Natural killer cell treated with Interleukin-12 subunit alpha and Interleukin-12 subunit beta and Interleukin-15 and Interleukin-18, amount 100 ng/mL, for 72 hours (primary cell): ENCODE data around the gene SULT1A3. TPM values are rescaled to one million over a fixed set of nuclear protein-coding genes. Genes with fewer than 3 reads are reported as not detected.
"Not testable (repeated sequence)": the region's sequence is repeated elsewhere in the genome, so short reads cannot be mapped to it uniquely, and the experiment has no call there.

Experiments used
- ATAC-seq, 2 donors: fragments of 150-1000 bp; cut with Tn5 transposase in 1 of 2; sonication (Bioruptor Pico), chemical (Tn5 transposase) in 1 of 2; 2 replicates each; pipeline ENCODE4 v1.10.0; 2021
- DNase-seq: peaks from one replicate; pipeline ENCODE4 v3.0.0; 2022; ENCODE audit warnings: low spot score
- H3K27ac Mint-ChIP-seq, 2 donors: 1 replicate in 1 of 2; 2 replicates in 1 of 2; pipeline ENCODE4 v1.8.0; 2022; ENCODE audit warnings: mixed read lengths in 2 of 2, mild to moderate bottlenecking in 1 of 2, moderate library complexity in 1 of 2
- H3K27me3 Mint-ChIP-seq, 2 donors: 1 replicate in 1 of 2; 2 replicates in 1 of 2; pipeline ENCODE4 v1.8.0; 2022; ENCODE audit warnings: mixed read lengths in 2 of 2
- H3K36me3 Mint-ChIP-seq: one replicate; pipeline ENCODE4 v1.8.0; 2022; ENCODE audit warnings: mixed read lengths
- H3K4me1 Mint-ChIP-seq, 2 donors: 1 replicate in 1 of 2; 2 replicates in 1 of 2; pipeline ENCODE4 v1.8.0; 2022; ENCODE audit warnings: low read depth in 2 of 2, mixed read lengths in 2 of 2, mild to moderate bottlenecking in 1 of 2
- H3K4me3 Mint-ChIP-seq: one replicate; pipeline ENCODE4 v1.8.0; 2022; ENCODE audit warnings: mixed read lengths
- H3K9me3 Mint-ChIP-seq: 2 replicates; pipeline ENCODE4 v1.8.0; 2022; ENCODE audit warnings: mixed read lengths
- total RNA-seq, 2 donors: library from RNA; stranded (reverse); gene quantifications; one replicate each; pipeline ENCODE4 v1.2.3, GENCODE V29; 2022

The SULT1A3 gene
- total RNA-seq, result 10 to 100 TPM; 19.1 to 46.7 TPM

- H3K4me1 Mint-ChIP-seq, DNase-seq, H3K27me3 Mint-ChIP-seq, H3K27ac Mint-ChIP-seq, H3K9me3 Mint-ChIP-seq, H3K4me3 Mint-ChIP-seq, H3K36me3 Mint-ChIP-seq, ATAC-seq: not testable (repeated sequence)
These were observed at the start of gene SULT1A3 for GRCh38 chr16:30199049-30199448. Gene SULT1A3 (plus strand): TSS chr16:30199255. CDS start chr16:30200729, 1,474 bp downstream.

GRCh38 chr16:30151091-30151490 is 48.0 kb upstream of the SULT1A3 start:
- H3K36me3 Mint-ChIP-seq, result peaks cover 6% of the 10 kb centered on the region
- H3K4me1 Mint-ChIP-seq, result no peaks in the 10 kb centered on the region
- no peaks in the 10 kb centered on the region for H3K27me3 Mint-ChIP-seq
- peaks cover 3% of the 10 kb centered on the region for H3K9me3 Mint-ChIP-seq
- no peak for ATAC-seq
- no peak for DNase-seq
- H3K4me3 Mint-ChIP-seq, result no peak overlapping the region
- no peak overlapping the region for H3K27ac Mint-ChIP-seq

- Mint-ChIP-seq H3K36me3 (peaks cover 6% of the 10 kb centered on the region), H3K4me1 (no peaks in the 10 kb centered on the region), H3K27ac (no peak overlapping the region), H3K27me3 (no peaks in the 10 kb centered on the region), H3K9me3 (peaks cover 3% of the 10 kb centered on the region), H3K4me3 (no peak overlapping the region)
- ATAC-seq (no peak), DNase-seq (no peak)
These were observed 46.5 kb upstream of the SULT1A3 start for GRCh38 chr16:30152517-30152916.

- Mint-ChIP-seq H3K9me3 (no peaks in the 10 kb centered on the region), H3K4me1 (no peaks in the 10 kb centered on the region), H3K27me3 (no peaks in the 10 kb centered on the region), H3K27ac (no peak overlapping the region), H3K4me3 (no peak overlapping the region), H3K36me3 (no peaks in the 10 kb centered on the region)
- no peak for ATAC-seq
- DNase-seq, result no peak
These were observed 43.9 kb upstream of the SULT1A3 start for GRCh38 chr16:30155188-30155587.

- no peak overlapping the region for H3K27ac Mint-ChIP-seq
- H3K27me3 Mint-ChIP-seq, result no peaks in the 10 kb centered on the region
- H3K4me3 Mint-ChIP-seq, result no peak overlapping the region
- no peaks in the 10 kb centered on the region for H3K9me3 Mint-ChIP-seq
- DNase-seq (no peak), ATAC-seq (no peak)
- peaks cover under 1 to 7% of the 10 kb centered on the region in 2 donors for H3K4me1 Mint-ChIP-seq
- no peaks in the 10 kb centered on the region for H3K36me3 Mint-ChIP-seq
These were observed 41.8 kb upstream of the SULT1A3 start for GRCh38 chr16:30157214-30157613.

GRCh38 chr16:30163538-30163937 is 35.5 kb upstream of the SULT1A3 start:
- Mint-ChIP-seq H3K4me1 (peaks cover 25 to 34% of the 10 kb centered on the region in 2 donors), H3K4me3 (no peak overlapping the region), H3K27me3 (no peaks in the 10 kb centered on the region), H3K9me3 (no peaks in the 10 kb centered on the region), H3K36me3 (no peaks in the 10 kb centered on the region), H3K27ac (no peak overlapping the region)
- DNase-seq (no peak), ATAC-seq (no peak)

- Mint-ChIP-seq H3K27ac (peak overlapping the region; percentile 53 to 77), H3K4me3 (peak overlapping the region; percentile 47), H3K36me3 (no peaks in the 10 kb centered on the region), H3K4me1 (peaks cover 25 to 34% of the 10 kb centered on the region in 2 donors), H3K9me3 (no peaks in the 10 kb centered on the region), H3K27me3 (no peaks in the 10 kb centered on the region)
- peak; percentile 69 to 72 for ATAC-seq
- DNase-seq, result no peak
These were observed 32.7 kb upstream of the SULT1A3 start for GRCh38 chr16:30166202-30166902.

- not testable (repeated sequence) for H3K27ac Mint-ChIP-seq, DNase-seq, ATAC-seq, H3K36me3 Mint-ChIP-seq, H3K9me3 Mint-ChIP-seq, H3K4me3 Mint-ChIP-seq, H3K27me3 Mint-ChIP-seq
- peaks cover 24 to 26% of the 10 kb centered on the region in 2 donors for H3K4me1 Mint-ChIP-seq
These were observed 30.3 kb upstream of the SULT1A3 start for GRCh38 chr16:30168746-30169145.

- not testable (repeated sequence) for H3K27me3 Mint-ChIP-seq, ATAC-seq, H3K27ac Mint-ChIP-seq, DNase-seq, H3K4me3 Mint-ChIP-seq, H3K9me3 Mint-ChIP-seq, H3K36me3 Mint-ChIP-seq
- peaks cover 24 to 26% of the 10 kb centered on the region in 2 donors for H3K4me1 Mint-ChIP-seq
These were observed 29.6 kb upstream of the SULT1A3 start for GRCh38 chr16:30169416-30169815.

- not testable (repeated sequence) for ATAC-seq, H3K36me3 Mint-ChIP-seq, H3K4me3 Mint-ChIP-seq, H3K27me3 Mint-ChIP-seq, H3K9me3 Mint-ChIP-seq, H3K27ac Mint-ChIP-seq, DNase-seq
- peaks cover 20 to 21% of the 10 kb centered on the region in 2 donors for H3K4me1 Mint-ChIP-seq
These were observed 28.9 kb upstream of the SULT1A3 start for GRCh38 chr16:30170145-30170544.

GRCh38 chr16:30173054-30173453 is 26.0 kb upstream of the SULT1A3 start:
- Mint-ChIP-seq H3K27ac (no peak overlapping the region), H3K4me1 (peaks cover 0 to 2% of the 10 kb centered on the region in 2 donors), H3K36me3 (no peaks in the 10 kb centered on the region), H3K4me3 (no peak overlapping the region), H3K27me3 (no peaks in the 10 kb centered on the region), H3K9me3 (no peaks in the 10 kb centered on the region)
- ATAC-seq (no peak), DNase-seq (no peak)

- not testable (repeated sequence) for DNase-seq, ATAC-seq, H3K4me3 Mint-ChIP-seq, H3K27me3 Mint-ChIP-seq, H3K36me3 Mint-ChIP-seq, H3K27ac Mint-ChIP-seq, H3K4me1 Mint-ChIP-seq, H3K9me3 Mint-ChIP-seq
These were observed 22.2 kb upstream of the SULT1A3 start for GRCh38 chr16:30176876-30177275.

- Mint-ChIP-seq H3K9me3 (no peaks in the 10 kb centered on the region), H3K36me3 (no peaks in the 10 kb centered on the region), H3K4me1 (peaks cover 10 to 11% of the 10 kb centered on the region in 2 donors), H3K4me3 (no peak overlapping the region), H3K27me3 (no peaks in the 10 kb centered on the region), H3K27ac (no peak overlapping the region)
- ATAC-seq (no peak), DNase-seq (no peak)
These were observed 19.9 kb upstream of the SULT1A3 start for GRCh38 chr16:30179195-30179594.

GRCh38 chr16:30179931-30180330 is 19.1 kb upstream of the SULT1A3 start:
- ATAC-seq (no peak), DNase-seq (no peak)
- no peak overlapping the region for H3K4me3 Mint-ChIP-seq
- peaks cover 10 to 17% of the 10 kb centered on the region in 2 donors for H3K4me1 Mint-ChIP-seq
- H3K27ac Mint-ChIP-seq, result no peak overlapping the region
- H3K36me3 Mint-ChIP-seq, result peaks cover 6% of the 10 kb centered on the region
- H3K27me3 Mint-ChIP-seq, result no peaks in the 10 kb centered on the region
- no peaks in the 10 kb centered on the region for H3K9me3 Mint-ChIP-seq

- Mint-ChIP-seq H3K27ac (no peak overlapping the region), H3K9me3 (no peaks in the 10 kb centered on the region), H3K36me3 (peaks cover 7% of the 10 kb centered on the region), H3K4me3 (no peak overlapping the region), H3K27me3 (no peaks in the 10 kb centered on the region), H3K4me1 (peaks cover 10 to 18% of the 10 kb centered on the region in 2 donors)
- no peak for ATAC-seq
- DNase-seq, result no peak
These were observed 18.3 kb upstream of the SULT1A3 start for GRCh38 chr16:30180741-30181140.
